HG02642 (cell line): Measurements from ENCODE around the gene RASL10B.
"Not testable (repeated sequence)": the region's sequence is repeated elsewhere in the genome, so short reads cannot be mapped to it uniquely, and the experiment has no call there.

Source experiments
- ATAC-seq: cut with Tn5 transposase; IDR thresholded peaks from one replicate; pipeline ENCODE4 v1.9.1; 2021; ENCODE audit warnings: mild to moderate bottlenecking; ENCODE audit not compliant: unreplicated experiment, poor library complexity

The RASL10B gene

GRCh38 chr17:35740216-35740615 lies 8.8 kb downstream of the RASL10B start:
- ATAC-seq, result no peak

- ATAC-seq, result no peak
Measured at GRCh38 chr17:35740997-35741931, 9.8 kb downstream of the RASL10B start.

GRCh38 chr17:35742496-35742895 lies 11.1 kb downstream of the RASL10B start:
- ATAC-seq, result no peak

GRCh38 chr17:35742896-35743477 lies 11.5 kb downstream of the RASL10B start:
- no peak for ATAC-seq

GRCh38 chr17:35743626-35744328 lies 12.3 kb downstream of the RASL10B start:
- ATAC-seq, result no peak

- ATAC-seq, result no peak
Measured at GRCh38 chr17:35744830-35745229, 13.4 kb downstream of the RASL10B start.

GRCh38 chr17:35745246-35745645 lies 13.8 kb downstream of the RASL10B start:
- ATAC-seq, result no peak

GRCh38 chr17:35745749-35746320 lies 14.4 kb downstream of the RASL10B start:
- no peak for ATAC-seq

GRCh38 chr17:35747540-35748017 lies 16.1 kb downstream of the RASL10B start:
- ATAC-seq, result peak; percentile 61

- ATAC-seq, result no peak
Measured at GRCh38 chr17:35748341-35748841, 17.0 kb downstream of the RASL10B start.

GRCh38 chr17:35748979-35749378 lies 17.5 kb downstream of the RASL10B start:
- ATAC-seq, result no peak

- no peak for ATAC-seq
Measured at GRCh38 chr17:35749560-35750412, 18.3 kb downstream of the RASL10B start.

GRCh38 chr17:35750526-35751395 lies 19.3 kb downstream of the RASL10B start:
- no peak for ATAC-seq

GRCh38 chr17:35751541-35751940 lies 20.1 kb downstream of the RASL10B start:
- not testable (repeated sequence) for ATAC-seq

GRCh38 chr17:35752471-35752870 lies 21.0 kb downstream of the RASL10B start:
- ATAC-seq, result no peak

GRCh38 chr17:35752945-35753764 lies 21.7 kb downstream of the RASL10B start, which contains the start of gene GAS2L2:
Gene GAS2L2, minus strand, starts transcription at chr17:35753239. Its CDS starts 389 bp downstream, at chr17:35752850.
- no peak for ATAC-seq

GRCh38 chr17:35757243-35757642 lies 25.8 kb downstream of the RASL10B start:
- no peak for ATAC-seq

- no peak for ATAC-seq
Measured at GRCh38 chr17:35760587-35760986, 29.1 kb downstream of the RASL10B start, which contains the start of gene C17orf50. Gene C17orf50, plus strand, starts transcription at chr17:35760887. Its CDS starts 55 bp downstream, at chr17:35760942.
